NT2/D1 (cell line): ENCODE measurements around the gene TEX22.

Source experiments
- DNase-seq: peaks from one replicate; pipeline ENCODE4 v3.0.0-alpha.2; 2011; ENCODE audit warnings: low read depth, low spot score
- H3K27me3 ChIP-seq: 2 replicates; pipeline ENCODE4 v1.6.0; 2011; ENCODE audit warnings: mild to moderate bottlenecking; ENCODE audit not compliant: insufficient read length, insufficient read depth
- H3K36me3 ChIP-seq: 2 replicates; pipeline ENCODE4 v1.6.1; 2011; ENCODE audit warnings: mild to moderate bottlenecking, low read length, mixed read lengths; ENCODE audit not compliant: insufficient read depth, insufficient read length
- H3K4me1 ChIP-seq: 2 replicates; pipeline ENCODE4 v1.5.1; 2011; ENCODE audit not compliant: insufficient read depth, insufficient read length
- H3K4me3 ChIP-seq: 2 replicates; pipeline ENCODE4 v1.5.1; 2011; ENCODE audit warnings: low read depth; ENCODE audit not compliant: insufficient read length
- H3K9ac ChIP-seq: 2 replicates; pipeline ENCODE4 v1.6.0; 2011; ENCODE audit warnings: low read depth; ENCODE audit not compliant: insufficient read length
- H3K9me3 ChIP-seq: 2 replicates; pipeline ENCODE4 v1.5.1; 2011; ENCODE audit warnings: mild to moderate bottlenecking, low read length; ENCODE audit not compliant: insufficient read depth
- SUZ12 ChIP-seq: IDR thresholded peaks from 2 replicates; pipeline ENCODE4 v1.6.1; 2011; ENCODE audit not compliant: insufficient read length, insufficient read depth; ENCODE audit errors: extremely low read depth
- YY1 ChIP-seq: IDR thresholded peaks from 2 replicates; pipeline ENCODE4 v1.6.1; 2011; ENCODE audit not compliant: insufficient read length, insufficient read depth
- ZNF274 ChIP-seq: IDR thresholded peaks from 2 replicates; pipeline ENCODE4 v1.6.1; 2011; ENCODE audit warnings: mild to moderate bottlenecking, low read depth, low read length

TEX22 gene, protein sequence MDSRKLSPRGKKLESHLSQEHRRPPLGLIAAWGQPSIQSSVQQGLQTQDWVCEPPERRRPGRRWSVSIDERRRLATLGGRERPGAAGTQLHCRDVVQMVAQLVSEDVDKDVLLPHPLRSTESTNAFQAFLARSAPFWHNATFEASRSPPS

DNA sequence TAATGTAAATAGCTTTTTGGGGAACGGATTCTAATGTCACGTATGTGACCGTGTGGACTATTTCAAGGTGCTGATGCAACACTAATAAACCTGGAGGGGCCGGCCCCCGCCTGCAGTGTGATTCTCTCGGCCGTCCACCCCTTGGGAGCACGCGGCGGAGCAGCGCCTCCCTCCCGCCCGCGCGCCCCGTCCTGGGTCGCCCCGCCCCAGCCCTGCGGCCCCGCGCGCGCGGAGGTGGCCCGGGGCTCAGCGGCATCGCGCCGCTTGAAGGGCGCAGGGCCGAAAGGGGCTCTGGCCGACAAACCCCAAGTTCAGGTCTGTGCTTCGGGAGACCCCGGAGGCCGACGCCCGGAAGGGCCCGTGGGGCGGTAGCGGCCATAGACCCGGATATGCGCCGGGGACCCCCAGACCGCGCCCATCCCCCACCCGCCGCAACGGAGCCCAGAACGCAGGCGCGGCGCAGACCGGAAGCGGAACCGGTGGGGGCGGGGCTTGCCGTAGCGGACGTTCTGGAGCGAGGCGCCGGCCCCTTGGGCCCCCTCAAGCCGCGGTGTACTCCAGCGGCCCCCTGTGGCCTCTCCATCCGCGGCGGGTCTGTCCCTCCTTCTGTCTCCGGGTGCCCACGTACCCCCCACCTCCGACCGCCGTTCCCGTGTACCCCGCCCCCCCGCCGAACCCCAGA, at the start of gene TEX22:
Gene TEX22 (plus strand): TSS at position 495 of the 682 bp plus-strand sequence. CDS start 803 bp downstream, outside the sequence.
- TF ChIP-seq ZNF274 (no peak), YY1 (no peak), SUZ12 (no peak)
- Histone ChIP-seq H3K9ac (peak within 1 kb of the TSS; percentile 87), H3K36me3 (peaks cover 21% of the 10 kb centered on the region)

DNA sequence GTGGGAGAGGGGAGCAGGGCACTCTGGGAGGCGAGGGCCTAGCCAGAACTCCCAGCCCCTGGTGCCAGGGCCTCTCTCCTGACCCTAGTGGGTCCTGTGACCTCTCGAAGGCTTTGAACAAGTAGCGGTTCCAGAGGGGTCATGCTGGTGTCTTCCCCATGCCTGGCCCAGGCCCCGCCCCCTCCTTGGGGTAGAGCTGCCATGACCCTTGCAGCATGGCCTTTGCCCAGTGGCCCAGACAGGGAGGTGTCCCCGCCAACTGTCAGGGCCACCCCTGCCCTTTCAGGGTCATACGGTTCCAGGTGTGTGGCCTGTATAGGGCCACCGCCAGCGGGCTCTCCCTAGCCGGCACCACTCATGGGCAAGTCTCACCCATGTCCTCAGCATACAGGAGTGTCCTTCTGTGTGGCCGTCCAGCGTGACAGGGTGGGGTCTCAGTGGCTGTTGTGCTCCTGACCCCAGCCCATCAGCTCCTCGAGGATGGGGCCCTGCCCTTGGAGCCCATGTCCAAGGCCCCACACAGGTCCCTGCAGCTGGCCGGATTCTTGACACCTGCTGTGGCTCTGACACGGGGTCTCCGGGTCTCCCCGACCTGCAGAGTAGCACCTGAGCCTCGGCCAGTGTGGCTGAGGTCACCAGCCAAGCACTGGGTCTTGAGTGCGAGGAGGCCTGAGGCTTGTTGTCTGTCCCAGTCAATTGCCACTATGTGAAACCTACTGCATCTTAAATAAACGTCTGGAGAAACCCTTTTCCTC, 49.2 kb upstream of the TEX22 start:
- Histone ChIP-seq H3K36me3 (no peaks in the 10 kb centered on the region), H3K27me3 (no peaks in the 10 kb centered on the region), H3K4me3 (no peak overlapping the region), H3K9me3 (no peaks in the 10 kb centered on the region), H3K4me1 (peaks cover 3% of the 10 kb centered on the region), H3K9ac (no peak overlapping the region)
- DNase-seq: no peak
- TF ChIP-seq YY1: no peak

More for the DNA sequence above, at the start of gene TEX22:
- H3K9me3 ChIP-seq: peaks cover 29% of the 10 kb centered on the region; the same call in 1 of the 2 replicates
- H3K4me3 ChIP-seq: peak within 1 kb of the TSS; percentile 72
- no peaks in the 10 kb centered on the region for H3K27me3 ChIP-seq
- peaks cover 2% of the 10 kb centered on the region for H3K4me1 ChIP-seq
- DNase-seq: peak; percentile 74

- H3K4me1 ChIP-seq: peaks cover 3% of the 10 kb centered on the region
- no peak for DNase-seq
- no peaks in the 10 kb centered on the region for H3K27me3 ChIP-seq
- H3K36me3 ChIP-seq: no peaks in the 10 kb centered on the region
- H3K9me3 ChIP-seq: no peaks in the 10 kb centered on the region
- TF ChIP-seq ZNF274 (no peak), YY1 (no peak), SUZ12 (no peak)
- no peak overlapping the region for H3K9ac ChIP-seq
- H3K4me3 ChIP-seq: no peak overlapping the region
Measured at GRCh38 chr14:105349992-105350391, 48.3 kb upstream of the TEX22 start.

- Histone ChIP-seq H3K9ac (no peak overlapping the region), H3K9me3 (no peaks in the 10 kb centered on the region), H3K4me1 (peaks cover 3% of the 10 kb centered on the region), H3K36me3 (no peaks in the 10 kb centered on the region), H3K27me3 (no peaks in the 10 kb centered on the region), H3K4me3 (no peak overlapping the region)
- no peak for TF ChIP-seq ZNF274
- no peak for DNase-seq
Measured at GRCh38 chr14:105350450-105351244, 47.7 kb upstream of the TEX22 start.

DNA sequence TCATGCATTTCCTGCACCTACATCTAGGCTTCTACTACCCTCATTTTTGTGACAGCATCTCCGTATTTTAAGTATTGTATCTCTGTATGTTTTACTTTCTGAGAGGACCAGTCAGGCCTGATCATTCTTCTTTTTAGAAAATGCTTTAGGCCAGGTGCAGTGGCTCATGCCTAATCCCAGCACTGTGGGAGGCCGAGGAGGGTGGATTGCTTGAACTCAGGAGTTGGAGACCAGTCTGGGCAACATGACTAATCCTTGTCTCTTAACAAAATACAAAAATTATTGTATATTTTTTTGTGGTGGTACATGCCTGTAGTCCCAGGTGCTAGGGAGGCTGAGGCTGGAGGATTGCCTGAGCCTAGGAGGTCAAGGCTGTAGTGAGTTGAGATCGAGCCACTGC, 46.9 kb upstream of the TEX22 start:
- TF ChIP-seq YY1 (no peak), SUZ12 (no peak), ZNF274 (no peak)
- H3K27me3 ChIP-seq: no peaks in the 10 kb centered on the region
- H3K9ac ChIP-seq: no peak overlapping the region
- H3K36me3 ChIP-seq: no peaks in the 10 kb centered on the region
- peaks cover 3% of the 10 kb centered on the region for H3K4me1 ChIP-seq
- DNase-seq: no peak
- no peaks in the 10 kb centered on the region for H3K9me3 ChIP-seq
- no peak overlapping the region for H3K4me3 ChIP-seq

DNA sequence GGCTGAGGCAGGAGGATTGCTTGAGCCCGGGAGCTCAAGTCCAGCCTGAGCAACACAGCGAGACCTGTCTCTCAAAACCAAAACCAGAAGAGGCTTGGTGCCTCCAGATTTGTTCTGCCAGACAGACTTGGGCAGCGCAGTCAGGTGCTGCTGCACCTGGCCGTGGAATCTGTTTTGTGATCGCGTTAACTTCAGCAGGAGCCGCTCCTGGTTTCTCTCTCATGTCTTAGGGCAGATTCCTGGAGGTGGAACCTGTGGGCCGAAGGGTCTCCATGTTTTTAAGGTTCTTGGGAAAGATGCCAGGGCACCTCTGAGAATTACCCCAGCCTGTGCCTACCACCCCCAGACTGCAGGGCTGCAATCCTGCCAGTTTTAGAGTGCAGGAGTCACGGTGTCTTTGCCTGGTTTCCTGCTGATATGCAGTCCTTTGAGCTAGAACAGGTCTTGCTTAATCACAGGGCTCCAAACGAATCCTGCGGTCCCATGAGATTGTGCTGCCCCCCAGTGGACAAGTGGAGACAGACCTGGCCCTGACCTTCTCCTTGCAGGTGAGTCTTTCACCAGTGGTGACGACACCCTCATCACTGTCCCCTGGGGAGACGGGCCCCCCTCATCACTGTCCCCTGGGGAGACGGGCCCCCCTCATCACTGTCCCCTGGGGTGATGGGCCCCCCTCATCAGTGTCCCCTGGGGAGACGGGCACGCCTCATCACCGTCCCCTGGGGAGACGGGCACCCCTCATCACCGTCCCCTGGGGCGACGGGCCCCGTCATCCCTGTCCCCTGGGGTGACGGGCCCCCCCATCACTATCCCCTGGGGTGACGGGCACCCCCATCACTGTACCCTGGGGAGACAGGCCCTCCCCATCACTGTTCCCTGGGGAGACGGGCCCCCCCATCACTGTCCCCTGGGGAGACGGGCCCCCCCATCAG, 46.2 kb upstream of the TEX22 start:
- H3K4me3 ChIP-seq: no peak overlapping the region
- no peak overlapping the region for H3K9ac ChIP-seq
- no peaks in the 10 kb centered on the region for H3K9me3 ChIP-seq
- H3K36me3 ChIP-seq: no peaks in the 10 kb centered on the region
- H3K27me3 ChIP-seq: no peaks in the 10 kb centered on the region
- H3K4me1 ChIP-seq: peaks cover 6% of the 10 kb centered on the region
- TF ChIP-seq SUZ12 (no peak), ZNF274 (no peak), YY1 (no peak)
- DNase-seq: peak; percentile 71
